ENCODE data around the gene AURKB. TPM values are rescaled to one million over a fixed set of nuclear protein-coding genes. Genes with fewer than 3 reads are reported as not detected.

The AURKB gene
- total and polyA plus RNA-seq, 2 of the 13 experiments (the other 11 are each of a cell fraction or from before 2014, with no cell fraction given): 29.5 to 75.3 TPM

DNA sequence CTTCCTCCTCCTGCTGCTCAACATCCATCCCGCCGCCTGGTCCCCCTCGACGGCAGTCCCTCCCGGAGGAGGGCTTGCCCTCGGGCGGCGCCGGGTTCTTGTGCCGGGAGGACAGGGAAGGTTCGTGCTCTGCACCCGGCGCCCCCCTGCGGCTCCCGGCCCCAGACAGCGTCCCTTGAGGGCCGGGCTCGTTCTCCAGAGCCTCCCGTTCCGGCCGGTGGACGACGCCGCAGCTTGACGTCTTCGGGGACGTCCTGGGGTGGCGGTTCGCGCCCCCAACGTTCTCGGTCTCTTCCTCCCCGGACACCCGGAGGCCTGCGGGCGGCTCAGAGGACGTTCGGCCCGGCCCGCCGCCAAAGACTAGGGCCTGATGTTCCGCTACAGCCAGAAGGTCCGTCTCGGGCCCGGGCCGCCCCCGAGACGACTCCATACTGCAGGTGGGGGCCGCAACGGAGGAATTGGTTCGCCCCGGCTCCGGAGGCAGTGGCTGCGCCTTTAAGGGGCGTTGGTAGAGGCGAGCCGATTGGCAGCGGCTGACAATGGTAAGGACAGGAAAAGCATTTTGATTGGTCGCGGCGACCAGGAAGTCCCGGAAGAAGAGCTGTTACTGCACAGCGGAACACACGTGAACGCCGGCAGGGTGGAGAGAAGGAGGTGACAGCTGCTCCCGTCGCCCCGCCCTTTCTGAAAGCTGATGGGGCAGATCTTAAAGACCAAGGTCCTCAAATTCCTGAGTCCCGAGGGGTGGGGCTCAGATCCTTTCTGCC lies 20.5 kb downstream of the AURKB start, which contains the start of gene BORCS6 (continued):
- TF ChIP-seq TERF1 (CRISPR knock-in tag; IDR thresholded peaks at IDR 0.05) (no peak), NFYC (CRISPR knock-in tag; IDR thresholded peaks at IDR 0.05) (peak; percentile 93), TARDBP (CRISPR knock-in tag; IDR thresholded peaks at IDR 0.05) (no peak; the same call in 1 of the 2 replicates), NFATC3 (CRISPR knock-in tag; IDR thresholded peaks at IDR 0.05) (no peak), CC2D1A (CRISPR knock-in tag; IDR thresholded peaks at IDR 0.05) (no peak), ZNF496 (CRISPR knock-in tag; IDR thresholded peaks at IDR 0.05; ENCODE audit: insufficient replicate concordance) (no peak), U2AF1 (optimal IDR thresholded peaks at IDR 0.05; ENCODE audit: low read depth, low read length) (no peak), SP1 (IDR thresholded peaks at IDR 0.05) (no peak), SP1 (CRISPR knock-in tag; IDR thresholded peaks at IDR 0.05) (peak; percentile 81), RELA (CRISPR knock-in tag; IDR thresholded peaks at IDR 0.05) (no peak), TBP (CRISPR knock-in tag; IDR thresholded peaks at IDR 0.05) (no peak), ZNF205 (CRISPR knock-in tag; IDR thresholded peaks at IDR 0.05) (no peak), ZNF414 (CRISPR knock-in tag; IDR thresholded peaks at IDR 0.05) (no peak), ZNF749 (CRISPR knock-in tag; IDR thresholded peaks at IDR 0.05; ENCODE audit: borderline replicate concordance) (no peak), ZMYM2 (CRISPR knock-in tag; IDR thresholded peaks at IDR 0.05) (peak; percentile 80), ZNF616 (CRISPR knock-in tag; IDR thresholded peaks at IDR 0.05; ENCODE audit: low read depth) (no peak), TCF7 (IDR thresholded peaks at IDR 0.05; ENCODE audit: low read depth) (0 out of 2 replicates have a peak, but pooled peaks have one; percentile 17), ZNF562 (CRISPR knock-in tag; IDR thresholded peaks at IDR 0.05; ENCODE audit: borderline replicate concordance) (no peak), HIVEP1 (CRISPR knock-in tag; IDR thresholded peaks at IDR 0.05) (peak; percentile 39; the same call in 1 of the 2 replicates), MZF1 (CRISPR knock-in tag; IDR thresholded peaks at IDR 0.05; ENCODE audit: borderline replicate concordance) (no peak), KAT2B (IDR thresholded peaks at IDR 0.05; ENCODE audit: borderline replicate concordance, low read depth, low read length) (no peak)
- TF ChIP-seq, protein P1, sequence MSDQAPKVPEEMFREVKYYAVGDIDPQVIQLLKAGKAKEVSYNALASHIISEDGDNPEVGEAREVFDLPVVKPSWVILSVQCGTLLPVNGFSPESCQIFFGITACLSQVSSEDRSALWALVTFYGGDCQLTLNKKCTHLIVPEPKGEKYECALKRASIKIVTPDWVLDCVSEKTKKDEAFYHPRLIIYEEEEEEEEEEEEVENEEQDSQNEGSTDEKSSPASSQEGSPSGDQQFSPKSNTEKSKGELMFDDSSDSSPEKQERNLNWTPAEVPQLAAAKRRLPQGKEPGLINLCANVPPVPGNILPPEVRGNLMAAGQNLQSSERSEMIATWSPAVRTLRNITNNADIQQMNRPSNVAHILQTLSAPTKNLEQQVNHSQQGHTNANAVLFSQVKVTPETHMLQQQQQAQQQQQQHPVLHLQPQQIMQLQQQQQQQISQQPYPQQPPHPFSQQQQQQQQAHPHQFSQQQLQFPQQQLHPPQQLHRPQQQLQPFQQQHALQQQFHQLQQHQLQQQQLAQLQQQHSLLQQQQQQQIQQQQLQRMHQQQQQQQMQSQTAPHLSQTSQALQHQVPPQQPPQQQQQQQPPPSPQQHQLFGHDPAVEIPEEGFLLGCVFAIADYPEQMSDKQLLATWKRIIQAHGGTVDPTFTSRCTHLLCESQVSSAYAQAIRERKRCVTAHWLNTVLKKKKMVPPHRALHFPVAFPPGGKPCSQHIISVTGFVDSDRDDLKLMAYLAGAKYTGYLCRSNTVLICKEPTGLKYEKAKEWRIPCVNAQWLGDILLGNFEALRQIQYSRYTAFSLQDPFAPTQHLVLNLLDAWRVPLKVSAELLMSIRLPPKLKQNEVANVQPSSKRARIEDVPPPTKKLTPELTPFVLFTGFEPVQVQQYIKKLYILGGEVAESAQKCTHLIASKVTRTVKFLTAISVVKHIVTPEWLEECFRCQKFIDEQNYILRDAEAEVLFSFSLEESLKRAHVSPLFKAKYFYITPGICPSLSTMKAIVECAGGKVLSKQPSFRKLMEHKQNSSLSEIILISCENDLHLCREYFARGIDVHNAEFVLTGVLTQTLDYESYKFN (CRISPR knock-in tag; conservative IDR thresholded peaks at IDR 0.05): no peak; the same call in 1 of the 2 replicates
- TF ChIP-seq, protein P2, sequence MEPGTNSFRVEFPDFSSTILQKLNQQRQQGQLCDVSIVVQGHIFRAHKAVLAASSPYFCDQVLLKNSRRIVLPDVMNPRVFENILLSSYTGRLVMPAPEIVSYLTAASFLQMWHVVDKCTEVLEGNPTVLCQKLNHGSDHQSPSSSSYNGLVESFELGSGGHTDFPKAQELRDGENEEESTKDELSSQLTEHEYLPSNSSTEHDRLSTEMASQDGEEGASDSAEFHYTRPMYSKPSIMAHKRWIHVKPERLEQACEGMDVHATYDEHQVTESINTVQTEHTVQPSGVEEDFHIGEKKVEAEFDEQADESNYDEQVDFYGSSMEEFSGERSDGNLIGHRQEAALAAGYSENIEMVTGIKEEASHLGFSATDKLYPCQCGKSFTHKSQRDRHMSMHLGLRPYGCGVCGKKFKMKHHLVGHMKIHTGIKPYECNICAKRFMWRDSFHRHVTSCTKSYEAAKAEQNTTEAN (CRISPR knock-in tag; conservative IDR thresholded peaks at IDR 0.05): 0 out of 2 replicates have a peak, but pooled peaks have one; percentile 27
- TF ChIP-seq, protein P3, sequence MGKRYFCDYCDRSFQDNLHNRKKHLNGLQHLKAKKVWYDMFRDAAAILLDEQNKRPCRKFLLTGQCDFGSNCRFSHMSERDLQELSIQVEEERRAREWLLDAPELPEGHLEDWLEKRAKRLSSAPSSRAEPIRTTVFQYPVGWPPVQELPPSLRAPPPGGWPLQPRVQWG (CRISPR knock-in tag; IDR thresholded peaks at IDR 0.05; ENCODE audit: borderline replicate concordance, low read depth): no peak

Data from HepG2 (cell line).